ENCODE results near the gene ACBD6.

- TF ChIP-seq CTCF (conservative IDR thresholded peaks at IDR 0.05; ENCODE audit: low read depth, low read length) (no peak), EZH2 (IDR thresholded peaks at IDR 0.05; ENCODE audit: borderline replicate concordance, low read depth, low read length, poor library complexity, severe bottlenecking) (no peak)
Observed at GRCh38 chr1:180244840-180245239, 257.5 kb downstream of the ACBD6 start.
